Neural cell (in vitro differentiated cells): ENCODE data around the gene NADK.

ENCODE experiments used
- EP300 ChIP-seq: fragments of 450-650 bp; conservative IDR thresholded peaks from 2 replicates; pipeline ENCODE4 v1.6.1; 2014; ENCODE audit warnings: antibody characterized with exemption, mild to moderate bottlenecking, moderate library complexity; ENCODE audit not compliant: poor library complexity, severe bottlenecking
- EZH2 ChIP-seq: fragments of 200-600, 300-800 bp; shearing (Covaris generic), sonication (generic); IDR thresholded peaks from 2 replicates; pipeline ENCODE4 v1.6.1; 2014; ENCODE audit warnings: antibody characterized with exemption, low read length, borderline replicate concordance, mild to moderate bottlenecking; ENCODE audit not compliant: insufficient read depth, poor library complexity, severe bottlenecking
- POLR2AphosphoS5 ChIP-seq: IDR thresholded peaks from 2 replicates; pipeline ENCODE4 v1.6.1; 2012
- SMC3 ChIP-seq: fragments of 450-650 bp; conservative IDR thresholded peaks from 2 replicates; pipeline ENCODE4 v1.6.1; 2014; ENCODE audit warnings: antibody characterized with exemption, mild to moderate bottlenecking, moderate library complexity; ENCODE audit not compliant: poor library complexity
- TF ChIP-seq, protein P1 (sequence below): fragments of 450-650 bp; IDR thresholded peaks from 2 replicates; pipeline ENCODE4 v1.5.1; 2014; ENCODE audit warnings: antibody characterized with exemption, mild to moderate bottlenecking, moderate library complexity; ENCODE audit not compliant: poor library complexity, severe bottlenecking

DNA sequence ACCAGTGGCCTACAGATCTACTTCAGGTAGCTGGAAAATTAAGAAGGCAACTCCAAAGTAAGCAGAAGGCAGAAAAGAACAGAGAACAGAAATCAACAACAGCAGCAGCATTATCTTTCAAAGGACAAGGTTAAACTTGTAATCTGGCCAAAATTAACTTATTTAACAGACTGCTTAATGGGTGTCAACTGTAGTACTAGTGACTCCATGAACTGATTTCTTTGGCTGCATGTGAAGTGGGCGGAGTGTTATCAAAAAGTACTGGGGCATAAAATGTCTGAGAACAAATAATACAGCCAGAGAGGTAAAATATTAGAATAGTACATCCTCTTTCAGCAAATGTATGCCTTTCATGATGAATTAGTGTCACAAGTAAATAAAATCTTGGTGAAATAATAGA lies 24.6 kb upstream of the NADK start:
- TF ChIP-seq, protein P1, sequence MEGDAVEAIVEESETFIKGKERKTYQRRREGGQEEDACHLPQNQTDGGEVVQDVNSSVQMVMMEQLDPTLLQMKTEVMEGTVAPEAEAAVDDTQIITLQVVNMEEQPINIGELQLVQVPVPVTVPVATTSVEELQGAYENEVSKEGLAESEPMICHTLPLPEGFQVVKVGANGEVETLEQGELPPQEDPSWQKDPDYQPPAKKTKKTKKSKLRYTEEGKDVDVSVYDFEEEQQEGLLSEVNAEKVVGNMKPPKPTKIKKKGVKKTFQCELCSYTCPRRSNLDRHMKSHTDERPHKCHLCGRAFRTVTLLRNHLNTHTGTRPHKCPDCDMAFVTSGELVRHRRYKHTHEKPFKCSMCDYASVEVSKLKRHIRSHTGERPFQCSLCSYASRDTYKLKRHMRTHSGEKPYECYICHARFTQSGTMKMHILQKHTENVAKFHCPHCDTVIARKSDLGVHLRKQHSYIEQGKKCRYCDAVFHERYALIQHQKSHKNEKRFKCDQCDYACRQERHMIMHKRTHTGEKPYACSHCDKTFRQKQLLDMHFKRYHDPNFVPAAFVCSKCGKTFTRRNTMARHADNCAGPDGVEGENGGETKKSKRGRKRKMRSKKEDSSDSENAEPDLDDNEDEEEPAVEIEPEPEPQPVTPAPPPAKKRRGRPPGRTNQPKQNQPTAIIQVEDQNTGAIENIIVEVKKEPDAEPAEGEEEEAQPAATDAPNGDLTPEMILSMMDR, result no peak
- TF ChIP-seq SMC3, result no peak
- no peak for TF ChIP-seq EZH2
- no peak for TF ChIP-seq POLR2AphosphoS5
- no peak for TF ChIP-seq EP300
